GM23338 (cell line): Measurements from ENCODE around the gene PPFIBP2. TPM values are rescaled to one million over a fixed set of nuclear protein-coding genes. Genes with fewer than 3 reads are reported as not detected.

ENCODE experiments used
- ATAC-seq: fragments of 200-7000 bp; cut with Tn5 transposase; 3 replicates; pipeline ENCODE4 v1.9.1; 2020
- DNase-seq: peaks from one replicate; pipeline ENCODE4 v3.0.0-alpha.2; 2015; ENCODE audit warnings: low spot score
- H2AFZ ChIP-seq: fragments of 200-600 bp; sonication (generic); 2 replicates; pipeline ENCODE4 v1.8.0; 2016; ENCODE audit warnings: antibody characterized with exemption, mild to moderate bottlenecking, moderate library complexity
- H3F3A ChIP-seq: fragments of 200-600 bp; sonication (generic); replicated peaks from 2 replicates; pipeline ENCODE4 v1.8.0; 2017; ENCODE audit warnings: antibody characterized with exemption, mixed run types, low read depth
- H3K27ac ChIP-seq: fragments of 200-600 bp; sonication (generic); 2 replicates; pipeline ENCODE4 v1.6.1; 2016; ENCODE audit warnings: low read depth
- H3K27me3 ChIP-seq: fragments of 200-600 bp; sonication (generic); 2 replicates; pipeline ENCODE4 v1.8.0; 2016; ENCODE audit warnings: mild to moderate bottlenecking, mixed run types, moderate library complexity; ENCODE audit not compliant: insufficient read depth
- H3K36me3 ChIP-seq: fragments of 200-600 bp; sonication (generic); 2 replicates; pipeline ENCODE4 v1.8.0; 2016; ENCODE audit warnings: mild to moderate bottlenecking; ENCODE audit not compliant: insufficient read depth
- H3K4me1 ChIP-seq: fragments of 200-600 bp; sonication (generic); 2 replicates; pipeline ENCODE4 v1.8.0; 2016; ENCODE audit warnings: mild to moderate bottlenecking, moderate library complexity; ENCODE audit not compliant: insufficient read depth
- H3K4me2 ChIP-seq: fragments of 200-600 bp; sonication (generic); 2 replicates; pipeline ENCODE4 v1.7.1; 2017; ENCODE audit warnings: mixed run types
- H3K4me3 ChIP-seq: fragments of 200-600 bp; sonication (generic); 2 replicates; pipeline ENCODE4 v1.6.1; 2016; ENCODE audit warnings: mixed run types
- H3K79me2 ChIP-seq: fragments of 200-600 bp; sonication (generic); replicated peaks from 2 replicates; pipeline ENCODE4 v1.8.0; 2017; ENCODE audit warnings: mild to moderate bottlenecking; ENCODE audit not compliant: insufficient read depth
- H3K9me2 ChIP-seq: fragments of 200-600 bp; sonication (generic); 2 replicates; pipeline ENCODE4 v1.8.0; 2017; ENCODE audit not compliant: insufficient read depth
- H4K20me1 ChIP-seq: fragments of 200-600 bp; sonication (generic); replicated peaks from 2 replicates; pipeline ENCODE4 v1.8.0; 2017; ENCODE audit warnings: mild to moderate bottlenecking; ENCODE audit not compliant: insufficient read depth
- H3K27ac Mint-ChIP-seq: 2 replicates; pipeline ENCODE4 v1.8.0; 2020; ENCODE audit warnings: inconsistent platforms, mild to moderate bottlenecking, moderate library complexity, mixed read lengths
- H3K27me3 Mint-ChIP-seq: 3 replicates; pipeline ENCODE4 v1.8.0; 2022; ENCODE audit warnings: low read depth, mild to moderate bottlenecking, moderate library complexity, mixed read lengths, inconsistent platforms; ENCODE audit not compliant: insufficient read depth, poor library complexity
- H3K36me3 Mint-ChIP-seq: 3 replicates; pipeline ENCODE4 v1.8.0; 2021; ENCODE audit warnings: low read depth, mild to moderate bottlenecking, inconsistent platforms, moderate library complexity, mixed read lengths
- H3K4me1 Mint-ChIP-seq: 3 replicates; pipeline ENCODE4 v1.8.0; 2020; ENCODE audit warnings: mild to moderate bottlenecking, inconsistent platforms, mixed read lengths
- H3K4me3 Mint-ChIP-seq: 3 replicates; pipeline ENCODE4 v1.8.0; 2021; ENCODE audit warnings: moderate library complexity, mild to moderate bottlenecking, inconsistent platforms, mixed read lengths
- H3K9me3 Mint-ChIP-seq: 3 replicates; pipeline ENCODE4 v1.8.0; 2020; ENCODE audit warnings: moderate library complexity, mild to moderate bottlenecking, inconsistent platforms, mixed read lengths
- EZH2 ChIP-seq: fragments of 200-600 bp; sonication (generic); IDR thresholded peaks from one replicate; pipeline ENCODE4 v1.8.0; 2017; ENCODE audit warnings: antibody characterized with exemption, mild to moderate bottlenecking, low read depth; ENCODE audit not compliant: unreplicated experiment
- NANOG ChIP-seq: IDR thresholded peaks from 2 replicates; pipeline ENCODE4 v1.6.1; 2016; ENCODE audit warnings: antibody characterized with exemption, borderline replicate concordance
- POLR2AphosphoS5 ChIP-seq: IDR thresholded peaks from 2 replicates; pipeline ENCODE4 v1.6.1; 2016; ENCODE audit warnings: antibody characterized with exemption, low read depth
- REST ChIP-seq: IDR thresholded peaks from one replicate; pipeline ENCODE4 v1.6.1; 2018; ENCODE audit warnings: antibody characterized with exemption; ENCODE audit not compliant: unreplicated experiment
- STAT1 ChIP-seq: IDR thresholded peaks from one replicate; pipeline ENCODE4 v1.6.1; 2016; ENCODE audit warnings: antibody characterized with exemption; ENCODE audit not compliant: unreplicated experiment
- ZNF114 ChIP-seq: fragments of 250-450 bp; sonication (Bioruptor Pico); IDR thresholded peaks from 2 replicates; pipeline ENCODE4 v1.5.0; 2020; ENCODE audit warnings: mild to moderate bottlenecking, moderate library complexity
- ZNF331 ChIP-seq: fragments of 250-450 bp; sonication (Bioruptor Pico); IDR thresholded peaks from 2 replicates; pipeline ENCODE4 v1.5.0; 2020; ENCODE audit warnings: low read depth, mild to moderate bottlenecking, moderate library complexity
- polyA plus RNA-seq: library from polyadenylated mRNA; unstranded; fragments of >200 nt; fragmentation: Nextera tagmentation; extraction: Ambion mirVana; gene quantifications from 2 replicates; pipeline ENCODE4 v1.2.1, GENCODE V29; 2016
- total RNA-seq: library from RNA; depleted of rRNA; stranded (reverse); fragments of >200 nt; shearing (Covaris generic); gene quantifications from 2 replicates; pipeline ENCODE4 v1.2.3, GENCODE V29; 2014
- TF ChIP-seq, protein P1 (sequence below): fragments of 250-450 bp; sonication (Bioruptor Pico); IDR thresholded peaks from 2 replicates; pipeline ENCODE4 v1.5.0; 2020; ENCODE audit warnings: mild to moderate bottlenecking, moderate library complexity
- TF ChIP-seq, protein P2 (sequence below): IDR thresholded peaks from 2 replicates; pipeline ENCODE4 v1.6.1; 2016; ENCODE audit warnings: antibody characterized with exemption
- TF ChIP-seq, protein P3 (sequence below), 2 experiments: fragments of 200-600 bp in 1 of 2; sonication (generic) in 1 of 2; conservative IDR thresholded peaks; 2 replicates each; pipeline versions ENCODE4 v1.5.1 to v1.6.1; 2016 to 2017; ENCODE audit warnings: antibody characterized with exemption in 2 of 2, low read depth in 2 of 2, mild to moderate bottlenecking in 2 of 2, moderate library complexity in 1 of 2

Gene PPFIBP2
- total and polyA plus RNA-seq, 2 experiments from 2014 or later: 7.1 to 14.8 TPM

- TF ChIP-seq, protein P1, sequence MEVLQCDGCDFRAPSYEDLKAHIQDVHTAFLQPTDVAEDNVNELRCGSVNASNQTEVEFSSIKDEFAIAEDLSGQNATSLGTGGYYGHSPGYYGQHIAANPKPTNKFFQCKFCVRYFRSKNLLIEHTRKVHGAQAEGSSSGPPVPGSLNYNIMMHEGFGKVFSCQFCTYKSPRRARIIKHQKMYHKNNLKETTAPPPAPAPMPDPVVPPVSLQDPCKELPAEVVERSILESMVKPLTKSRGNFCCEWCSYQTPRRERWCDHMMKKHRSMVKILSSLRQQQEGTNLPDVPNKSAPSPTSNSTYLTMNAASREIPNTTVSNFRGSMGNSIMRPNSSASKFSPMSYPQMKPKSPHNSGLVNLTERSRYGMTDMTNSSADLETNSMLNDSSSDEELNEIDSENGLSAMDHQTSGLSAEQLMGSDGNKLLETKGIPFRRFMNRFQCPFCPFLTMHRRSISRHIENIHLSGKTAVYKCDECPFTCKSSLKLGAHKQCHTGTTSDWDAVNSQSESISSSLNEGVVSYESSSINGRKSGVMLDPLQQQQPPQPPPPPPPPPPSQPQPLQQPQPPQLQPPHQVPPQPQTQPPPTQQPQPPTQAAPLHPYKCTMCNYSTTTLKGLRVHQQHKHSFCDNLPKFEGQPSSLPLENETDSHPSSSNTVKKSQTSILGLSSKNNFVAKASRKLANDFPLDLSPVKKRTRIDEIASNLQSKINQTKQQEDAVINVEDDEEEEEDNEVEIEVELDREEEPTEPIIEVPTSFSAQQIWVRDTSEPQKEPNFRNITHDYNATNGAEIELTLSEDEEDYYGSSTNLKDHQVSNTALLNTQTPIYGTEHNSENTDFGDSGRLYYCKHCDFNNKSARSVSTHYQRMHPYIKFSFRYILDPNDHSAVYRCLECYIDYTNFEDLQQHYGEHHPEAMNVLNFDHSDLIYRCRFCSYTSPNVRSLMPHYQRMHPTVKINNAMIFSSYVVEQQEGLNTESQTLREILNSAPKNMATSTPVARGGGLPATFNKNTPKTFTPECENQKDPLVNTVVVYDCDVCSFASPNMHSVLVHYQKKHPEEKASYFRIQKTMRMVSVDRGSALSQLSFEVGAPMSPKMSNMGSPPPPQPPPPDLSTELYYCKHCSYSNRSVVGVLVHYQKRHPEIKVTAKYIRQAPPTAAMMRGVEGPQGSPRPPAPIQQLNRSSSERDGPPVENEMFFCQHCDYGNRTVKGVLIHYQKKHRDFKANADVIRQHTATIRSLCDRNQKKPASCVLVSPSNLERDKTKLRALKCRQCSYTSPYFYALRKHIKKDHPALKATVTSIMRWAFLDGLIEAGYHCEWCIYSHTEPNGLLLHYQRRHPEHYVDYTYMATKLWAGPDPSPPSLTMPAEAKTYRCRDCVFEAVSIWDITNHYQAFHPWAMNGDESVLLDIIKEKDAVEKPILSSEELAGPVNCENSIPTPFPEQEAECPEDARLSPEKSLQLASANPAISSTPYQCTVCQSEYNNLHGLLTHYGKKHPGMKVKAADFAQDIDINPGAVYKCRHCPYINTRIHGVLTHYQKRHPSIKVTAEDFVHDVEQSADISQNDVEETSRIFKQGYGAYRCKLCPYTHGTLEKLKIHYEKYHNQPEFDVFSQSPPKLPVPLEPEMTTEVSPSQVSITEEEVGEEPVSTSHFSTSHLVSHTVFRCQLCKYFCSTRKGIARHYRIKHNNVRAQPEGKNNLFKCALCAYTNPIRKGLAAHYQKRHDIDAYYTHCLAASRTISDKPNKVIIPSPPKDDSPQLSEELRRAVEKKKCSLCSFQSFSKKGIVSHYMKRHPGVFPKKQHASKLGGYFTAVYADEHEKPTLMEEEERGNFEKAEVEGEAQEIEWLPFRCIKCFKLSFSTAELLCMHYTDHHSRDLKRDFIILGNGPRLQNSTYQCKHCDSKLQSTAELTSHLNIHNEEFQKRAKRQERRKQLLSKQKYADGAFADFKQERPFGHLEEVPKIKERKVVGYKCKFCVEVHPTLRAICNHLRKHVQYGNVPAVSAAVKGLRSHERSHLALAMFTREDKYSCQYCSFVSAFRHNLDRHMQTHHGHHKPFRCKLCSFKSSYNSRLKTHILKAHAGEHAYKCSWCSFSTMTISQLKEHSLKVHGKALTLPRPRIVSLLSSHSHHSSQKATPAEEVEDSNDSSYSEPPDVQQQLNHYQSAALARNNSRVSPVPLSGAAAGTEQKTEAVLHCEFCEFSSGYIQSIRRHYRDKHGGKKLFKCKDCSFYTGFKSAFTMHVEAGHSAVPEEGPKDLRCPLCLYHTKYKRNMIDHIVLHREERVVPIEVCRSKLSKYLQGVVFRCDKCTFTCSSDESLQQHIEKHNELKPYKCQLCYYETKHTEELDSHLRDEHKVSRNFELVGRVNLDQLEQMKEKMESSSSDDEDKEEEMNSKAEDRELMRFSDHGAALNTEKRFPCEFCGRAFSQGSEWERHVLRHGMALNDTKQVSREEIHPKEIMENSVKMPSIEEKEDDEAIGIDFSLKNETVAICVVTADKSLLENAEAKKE: no peak
- TF ChIP-seq, protein P2, sequence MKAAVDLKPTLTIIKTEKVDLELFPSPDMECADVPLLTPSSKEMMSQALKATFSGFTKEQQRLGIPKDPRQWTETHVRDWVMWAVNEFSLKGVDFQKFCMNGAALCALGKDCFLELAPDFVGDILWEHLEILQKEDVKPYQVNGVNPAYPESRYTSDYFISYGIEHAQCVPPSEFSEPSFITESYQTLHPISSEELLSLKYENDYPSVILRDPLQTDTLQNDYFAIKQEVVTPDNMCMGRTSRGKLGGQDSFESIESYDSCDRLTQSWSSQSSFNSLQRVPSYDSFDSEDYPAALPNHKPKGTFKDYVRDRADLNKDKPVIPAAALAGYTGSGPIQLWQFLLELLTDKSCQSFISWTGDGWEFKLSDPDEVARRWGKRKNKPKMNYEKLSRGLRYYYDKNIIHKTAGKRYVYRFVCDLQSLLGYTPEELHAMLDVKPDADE: no peak
- TF ChIP-seq EZH2: no peak
Measured at GRCh38 chr11:7531011-7531410, 17.2 kb downstream of the PPFIBP2 start (continued).

GRCh38 chr11:7532405-7533145 is 18.8 kb downstream of the PPFIBP2 start:
- Histone ChIP-seq H3K4me2 (no peak overlapping the region), H3K79me2 (no peaks in the 10 kb centered on the region), H3K9me2 (0 out of 2 replicates have a peak, but pooled peaks cover 6% of the 10 kb centered on the region), H2AFZ (no peak overlapping the region), H3K27me3 (no peaks in the 10 kb centered on the region), H3K27ac (no peak overlapping the region), H3K36me3 (no peaks in the 10 kb centered on the region), H3K4me3 (no peak overlapping the region), H3K4me1 (no peaks in the 10 kb centered on the region), H4K20me1 (no peaks in the 10 kb centered on the region), H3F3A (no peaks in the 10 kb centered on the region)
- Mint-ChIP-seq H3K9me3 (no peaks in the 10 kb centered on the region), H3K27me3 (peaks cover 4% of the 10 kb centered on the region), H3K4me3 (no peak overlapping the region), H3K36me3 (no peaks in the 10 kb centered on the region), H3K27ac (no peak overlapping the region), H3K4me1 (peaks cover 6% of the 10 kb centered on the region)
- DNase-seq (no peak), ATAC-seq (no peak)
- TF ChIP-seq REST (no peak), POLR2AphosphoS5 (no peak), STAT1 (no peak), ZNF331 (CRISPR knock-in tag) (no peak), ZNF114 (CRISPR knock-in tag) (no peak), NANOG (no peak)
- TF ChIP-seq, protein P3, sequence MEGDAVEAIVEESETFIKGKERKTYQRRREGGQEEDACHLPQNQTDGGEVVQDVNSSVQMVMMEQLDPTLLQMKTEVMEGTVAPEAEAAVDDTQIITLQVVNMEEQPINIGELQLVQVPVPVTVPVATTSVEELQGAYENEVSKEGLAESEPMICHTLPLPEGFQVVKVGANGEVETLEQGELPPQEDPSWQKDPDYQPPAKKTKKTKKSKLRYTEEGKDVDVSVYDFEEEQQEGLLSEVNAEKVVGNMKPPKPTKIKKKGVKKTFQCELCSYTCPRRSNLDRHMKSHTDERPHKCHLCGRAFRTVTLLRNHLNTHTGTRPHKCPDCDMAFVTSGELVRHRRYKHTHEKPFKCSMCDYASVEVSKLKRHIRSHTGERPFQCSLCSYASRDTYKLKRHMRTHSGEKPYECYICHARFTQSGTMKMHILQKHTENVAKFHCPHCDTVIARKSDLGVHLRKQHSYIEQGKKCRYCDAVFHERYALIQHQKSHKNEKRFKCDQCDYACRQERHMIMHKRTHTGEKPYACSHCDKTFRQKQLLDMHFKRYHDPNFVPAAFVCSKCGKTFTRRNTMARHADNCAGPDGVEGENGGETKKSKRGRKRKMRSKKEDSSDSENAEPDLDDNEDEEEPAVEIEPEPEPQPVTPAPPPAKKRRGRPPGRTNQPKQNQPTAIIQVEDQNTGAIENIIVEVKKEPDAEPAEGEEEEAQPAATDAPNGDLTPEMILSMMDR (conservative IDR thresholded peaks at IDR 0.05; ENCODE audit: low read depth in 2 of 2): no peak
